LNCaP clone FGC (cell line): ENCODE measurements around the gene TVP23C.

ENCODE experiments used
- DNase-seq: peaks from one replicate; pipeline ENCODE4 v3.0.0-alpha.2; 2011; ENCODE audit warnings: low read depth
- H3K4me3 ChIP-seq: 2 replicates; pipeline ENCODE4 v1.5.1; 2011; ENCODE audit warnings: mild to moderate bottlenecking, low read depth, low read length, control low read depth
- CTCF ChIP-seq: IDR thresholded peaks from 2 replicates; pipeline ENCODE4 v1.5.1; 2012; ENCODE audit warnings: mild to moderate bottlenecking; ENCODE audit not compliant: control insufficient read depth, insufficient read depth; ENCODE audit errors: extremely low read depth

Gene TVP23C

GRCh38 chr17:15501282-15501681 lies 62.0 kb downstream of the TVP23C start:
- no peak for DNase-seq
- no peak for TF ChIP-seq CTCF
- H3K4me3 ChIP-seq: no peak overlapping the region

- H3K4me3 ChIP-seq: no peak overlapping the region
- no peak for TF ChIP-seq CTCF
- DNase-seq: no peak
Measured at GRCh38 chr17:15498107-15498506, 65.2 kb downstream of the TVP23C start.

- H3K4me3 ChIP-seq: no peak overlapping the region
- no peak for TF ChIP-seq CTCF
- DNase-seq: no peak
Measured at GRCh38 chr17:15496735-15497670, 66.3 kb downstream of the TVP23C start.

GRCh38 chr17:15494821-15495220 lies 68.5 kb downstream of the TVP23C start:
- no peak for DNase-seq
- no peak overlapping the region for H3K4me3 ChIP-seq
- no peak for TF ChIP-seq CTCF

GRCh38 chr17:15493693-15494035 lies 69.6 kb downstream of the TVP23C start:
- TF ChIP-seq CTCF: no peak
- DNase-seq: no peak
- no peak overlapping the region for H3K4me3 ChIP-seq

- no peak overlapping the region for H3K4me3 ChIP-seq
- no peak for TF ChIP-seq CTCF
- DNase-seq: no peak
Measured at GRCh38 chr17:15492791-15493692, 70.2 kb downstream of the TVP23C start.
